Measurements from ENCODE around the gene PNMA5. TPM values are rescaled to one million over a fixed set of nuclear protein-coding genes. Genes with fewer than 3 reads are reported as not detected.

The PNMA5 gene
- total RNA-seq, 1 donor from 2014 or later = not detected

GRCh38 chrX:152941328-152942076 lies 52.4 kb downstream of the PNMA5 start:
- Mint-ChIP-seq H3K9me3 (peaks cover 3% of the 10 kb centered on the region), H3K27ac (peak overlapping the region; percentile 87)

More at GRCh38 chrX:152941328-152942076, 52.4 kb downstream of the PNMA5 start:
- H3K27me3 Mint-ChIP-seq (ENCODE audit: low read depth) = no peaks in the 10 kb centered on the region
- peaks cover 12% of the 10 kb centered on the region for H3K36me3 Mint-ChIP-seq
- peak; percentile 72 to 91 for DNase-seq (ENCODE audit: low spot score in 2 of 2, unreplicated experiment in 2 of 2)
- H3K4me3 Mint-ChIP-seq = peak overlapping the region; percentile 83
- H3K4me1 Mint-ChIP-seq = peaks cover 5% of the 10 kb centered on the region
- TF ChIP-seq CTCF (IDR thresholded peaks at IDR 0.05; ENCODE audit: unreplicated experiment) = peak; percentile 89

Other genes starting within 250 kb of the PNMA5 start
- gene MAGEA2, start 240.3 kb downstream of the PNMA5 start, total RNA-seq = not detected in 3 replicates
- gene CSAG3, start 234.9 kb downstream of the PNMA5 start, total RNA-seq = not detected in 3 replicates
- gene MAGEA6, start 224.4 kb downstream of the PNMA5 start, total RNA-seq = not detected in 3 replicates
- 31.1 to 35.4 TPM (median 34.9 TPM) in 3 replicates for gene CETN2, start 163.4 kb downstream of the PNMA5 start, total RNA-seq
- 21.0 to 21.4 TPM (median 21.1 TPM) in 3 replicates for gene NSDHL, start 163.1 kb downstream of the PNMA5 start, total RNA-seq
- 31.8 to 35.3 TPM (median 32.8 TPM) in 3 replicates for gene ZNF185, start 96.0 kb downstream of the PNMA5 start, total RNA-seq
- gene PNMA3, start 62.4 kb upstream of the PNMA5 start, total RNA-seq = 10.3 to 11.1 TPM (median 10.7 TPM) in 3 replicates
- 4.9 to 5.2 TPM (median 5.1 TPM) in 3 replicates for gene PNMA6A, start 78.3 kb upstream of the PNMA5 start, total RNA-seq
- gene MAGEA1, start 185.2 kb upstream of the PNMA5 start, total RNA-seq = not detected in 3 replicates